CD14-positive monocyte (primary cell): ENCODE data around the gene ATPAF1. TPM values are rescaled to one million over a fixed set of nuclear protein-coding genes. Genes with fewer than 3 reads are reported as not detected.

Source experiments
- DNase-seq, 3 donors: peaks; one replicate each; pipeline ENCODE4 v3.0.0-alpha.2; 2011 to 2022
- H2AFZ ChIP-seq: 2 replicates; pipeline ENCODE4 v1.6.0; 2012; ENCODE audit warnings: mild to moderate bottlenecking, low read depth, low read length, inconsistent platforms; ENCODE audit not compliant: insufficient read depth, poor library complexity, severe bottlenecking
- H3K27ac ChIP-seq, 2 donors: 1 replicate in 1 of 2; 2 replicates in 1 of 2; pipeline ENCODE4 v1.5.1; 2012 to 2013; ENCODE audit warnings: low read length in 2 of 2, control low read depth in 1 of 2, inconsistent platforms in 1 of 2, low read depth in 1 of 2, mild to moderate bottlenecking in 1 of 2
- H3K27me3 ChIP-seq, 2 donors: one replicate each; pipeline versions ENCODE4 v1.6.0 to v1.6.1; 2011 to 2013; ENCODE audit warnings: low read length in 2 of 2; ENCODE audit not compliant: control insufficient read depth in 2 of 2, insufficient read depth in 2 of 2
- H3K36me3 ChIP-seq, 2 donors: replicated peaks in 1 of 2; 1 replicate in 1 of 2; 2 replicates in 1 of 2; pipeline versions ENCODE4 v1.5.1 to v1.6.1; 2012 to 2013; ENCODE audit warnings: low read length in 2 of 2, control low read depth in 1 of 2, inconsistent platforms in 1 of 2, mild to moderate bottlenecking in 1 of 2; ENCODE audit not compliant: insufficient read depth in 2 of 2, control insufficient read depth in 1 of 2
- H3K4me1 ChIP-seq, 2 donors: 1 replicate in 1 of 2; 2 replicates in 1 of 2; pipeline versions ENCODE4 v1.5.1 to v1.6.1; 2012 to 2013; ENCODE audit warnings: low read length in 2 of 2, control low read depth in 1 of 2, inconsistent platforms in 1 of 2, mild to moderate bottlenecking in 1 of 2, moderate library complexity in 1 of 2; ENCODE audit not compliant: insufficient read depth in 2 of 2, control insufficient read depth in 1 of 2
- H3K4me2 ChIP-seq: replicated peaks from 2 replicates; pipeline ENCODE3; 2012; ENCODE audit warnings: low read length, moderate library complexity, mild to moderate bottlenecking; ENCODE audit not compliant: poor library complexity, severe bottlenecking; ENCODE audit errors: extremely low read depth
- H3K4me3 ChIP-seq, 3 experiments: fragments of 200-600 bp in 1 of 3; sonication (generic) in 1 of 3; replicated peaks in 1 of 3; 1 replicate in 2 of 3; 2 replicates in 1 of 3; pipeline ENCODE4 v1.5.1; 2011 to 2013; ENCODE audit warnings: low read length in 3 of 3, mild to moderate bottlenecking in 3 of 3, control low read depth in 2 of 3, low read depth in 2 of 3, inconsistent platforms in 1 of 3, moderate library complexity in 1 of 3
- H3K79me2 ChIP-seq: 2 replicates; pipeline ENCODE4 v1.6.0; 2012; ENCODE audit warnings: mild to moderate bottlenecking, control low read depth, inconsistent platforms, low read length, moderate library complexity; ENCODE audit not compliant: insufficient read depth
- H3K9ac ChIP-seq: 2 replicates; pipeline ENCODE4 v1.6.0; 2017; ENCODE audit warnings: low read length, mild to moderate bottlenecking; ENCODE audit not compliant: insufficient read depth, poor library complexity, severe bottlenecking
- H3K9me3 ChIP-seq, 2 donors: replicated peaks in 1 of 2; 1 replicate in 1 of 2; 2 replicates in 1 of 2; pipeline versions ENCODE4 v1.5.1 to v1.6.1; 2012 to 2013; ENCODE audit warnings: low read length in 2 of 2, control low read depth in 1 of 2; ENCODE audit not compliant: control insufficient read depth in 1 of 2, insufficient read depth in 1 of 2
- H4K20me1 ChIP-seq: 2 replicates; pipeline ENCODE4 v1.6.0; 2012; ENCODE audit warnings: mild to moderate bottlenecking, low read length, control low read depth, moderate library complexity; ENCODE audit not compliant: insufficient read depth
- H3K27ac Mint-ChIP-seq, 7 donors: one replicate each; pipeline ENCODE4 v1.8.0; 2020; ENCODE audit warnings: mild to moderate bottlenecking in 7 of 7, mixed read lengths in 7 of 7, moderate library complexity in 6 of 7, inconsistent platforms in 2 of 7
- H3K27me3 Mint-ChIP-seq, 3 donors: one replicate each; pipeline ENCODE4 v1.8.0; 2021 to 2022; ENCODE audit warnings: low read depth in 3 of 3, mild to moderate bottlenecking in 3 of 3, mixed read lengths in 3 of 3, moderate library complexity in 3 of 3, inconsistent platforms in 1 of 3
- H3K36me3 Mint-ChIP-seq, 2 donors: one replicate each; pipeline ENCODE4 v1.8.0; 2020; ENCODE audit warnings: mixed read lengths in 2 of 2, inconsistent platforms in 1 of 2, mild to moderate bottlenecking in 1 of 2
- H3K4me1 Mint-ChIP-seq: one replicate; pipeline ENCODE4 v1.8.0; 2020; ENCODE audit warnings: mild to moderate bottlenecking, mixed read lengths
- H3K4me3 Mint-ChIP-seq, 2 donors: one replicate each; pipeline ENCODE4 v1.8.0; 2020; ENCODE audit warnings: mild to moderate bottlenecking in 2 of 2, mixed read lengths in 2 of 2, moderate library complexity in 1 of 2
- H3K9me3 Mint-ChIP-seq, 7 donors: one replicate each; pipeline ENCODE4 v1.8.0; 2020 to 2022; ENCODE audit warnings: mixed read lengths in 7 of 7, mild to moderate bottlenecking in 6 of 7, moderate library complexity in 6 of 7, inconsistent platforms in 2 of 7
- CTCF ChIP-seq: fragments of 200-600 bp; IDR thresholded peaks from one replicate; pipeline ENCODE4 v1.8.0; 2022; ENCODE audit warnings: antibody characterized with exemption, mild to moderate bottlenecking
- WGBS: methylation state at CpG from one replicate; pipeline ENCODE4 v1.1.5; 2013; ENCODE audit warnings: missing lambda C conversion rate; ENCODE audit not compliant: insufficient coverage; 5-methylcytosine and 5-hydroxymethylcytosine counted together
- intact Hi-C, 2 donors: fragments of 100-400 bp; cut with micrococcal nuclease; formaldehyde crosslinking; loops; one replicate each; pipeline versions ENCODE4 v1.15.0 to v1.15.1; 2023
- polyA plus RNA-seq, 3 donors: library from polyadenylated mRNA; depleted of rRNA in 1 of 3; unstranded in 2 of 3; stranded (reverse) in 1 of 3; fragments of 300-500 nt in 2 of 3; fragments of >200 nt in 1 of 3; fragmentation: Illumina TruSeq in 2 of 3; gene quantifications; 1 replicate in 2 of 3; 2 replicates in 1 of 3; pipeline ENCODE4 v1.2.3, GENCODE V29; 2012 to 2021

Gene ATPAF1
- polyA plus RNA-seq, 3 donors = 16.9 to 45.4 (median 33.4) TPM

GRCh38 chr1:46650491-46650890, 17.7 kb downstream of the ATPAF1 start:
- WGBS = no CpG with 5 or more reads among the region's 3 CpGs
- Histone ChIP-seq H3K4me2 (no peak overlapping the region), H3K27me3 (no peaks in the 10 kb centered on the region), H3K36me3 (peaks cover 31 to 69% of the 10 kb centered on the region in 2 donors), H3K4me1 (no peaks in the 10 kb centered on the region), H3K27ac (no peak overlapping the region), H3K79me2 (no peaks in the 10 kb centered on the region), H2AFZ (no peak overlapping the region), H4K20me1 (no peaks in the 10 kb centered on the region), H3K4me3 (no peak overlapping the region), H3K9ac (no peak overlapping the region), H3K9me3 (peaks cover 0 to 9% of the 10 kb centered on the region in 2 donors)
- H3K9me3 Mint-ChIP-seq = peaks cover 0 to 19% (median 9%) of the 10 kb centered on the region in 7 donors
- DNase-seq = no peak
- no peak for TF ChIP-seq CTCF
- H3K4me3 Mint-ChIP-seq = no peak overlapping the region
- H3K36me3 Mint-ChIP-seq = peaks cover 58 to 68% of the 10 kb centered on the region in 2 donors
- H3K4me1 Mint-ChIP-seq = no peaks in the 10 kb centered on the region
- intact Hi-C loops = no loop called here
- no peaks in the 10 kb centered on the region for H3K27me3 Mint-ChIP-seq
- H3K27ac Mint-ChIP-seq = no peak overlapping the region

- Histone ChIP-seq H3K79me2 (no peaks in the 10 kb centered on the region), H3K27ac (no peak overlapping the region), H3K4me1 (no peaks in the 10 kb centered on the region), H3K36me3 (peaks cover 28 to 62% of the 10 kb centered on the region in 2 donors), H3K4me2 (no peak overlapping the region), H3K9me3 (peaks cover 0 to 9% of the 10 kb centered on the region in 2 donors), H3K4me3 (no peak overlapping the region), H3K9ac (no peak overlapping the region), H3K27me3 (no peaks in the 10 kb centered on the region), H4K20me1 (no peaks in the 10 kb centered on the region), H2AFZ (no peak overlapping the region)
- Mint-ChIP-seq H3K27me3 (no peaks in the 10 kb centered on the region), H3K4me3 (no peak overlapping the region), H3K4me1 (no peaks in the 10 kb centered on the region), H3K9me3 (peaks cover 0 to 15% (median 8%) of the 10 kb centered on the region in 7 donors), H3K36me3 (peaks cover 56 to 66% of the 10 kb centered on the region in 2 donors), H3K27ac (no peak overlapping the region)
- no peak for DNase-seq
- 100% methylated on average over 1 of the region's 2 CpGs for WGBS
- TF ChIP-seq CTCF = no peak
- intact Hi-C loops = no loop called here
These were observed 18.4 kb downstream of the ATPAF1 start for GRCh38 chr1:46649764-46650163.
